ENCODE data around the gene ASB2.

- TF ChIP-seq SIN3A (IDR thresholded peaks at IDR 0.05; ENCODE audit: borderline replicate concordance, low read depth, low read length) (no peak), CREB1 (IDR thresholded peaks at IDR 0.05) (no peak), CREB1 (CRISPR knock-in tag; IDR thresholded peaks at IDR 0.05) (no peak), ZBTB43 (CRISPR knock-in tag; conservative IDR thresholded peaks at IDR 0.05) (no peak), ATF3 (CRISPR knock-in tag; IDR thresholded peaks at IDR 0.05) (no peak), ZFP36 (IDR thresholded peaks at IDR 0.05; ENCODE audit: borderline replicate concordance, low read depth, low read length, partially characterized antibody) (no peak), NR1H2 (CRISPR knock-in tag; IDR thresholded peaks at IDR 0.05; ENCODE audit: borderline replicate concordance, low read depth) (no peak), ZNF776 (CRISPR knock-in tag; IDR thresholded peaks at IDR 0.05) (no peak), HNRNPLL (IDR thresholded peaks at IDR 0.05; ENCODE audit: low read depth, low read length, poor library complexity, severe bottlenecking) (no peak), SP2 (CRISPR knock-in tag; IDR thresholded peaks at IDR 0.05) (no peak), ZBTB7A (CRISPR knock-in tag; IDR thresholded peaks at IDR 0.05) (no peak)
Observed at GRCh38 chr14:93925374-93925895, 50.9 kb downstream of the ASB2 start.
